GM18507 (cell line): ENCODE measurements around the gene TSSK2.
"Not testable (repeated sequence)": the region's sequence is repeated elsewhere in the genome, so short reads cannot be mapped to it uniquely, and the experiment has no call there.

ENCODE experiments used
- DNase-seq: peaks from one replicate; pipeline ENCODE4 v3.0.0; 2011; ENCODE audit warnings: low read depth; ENCODE audit not compliant: insufficient read length; ENCODE audit errors: extremely low spot score
- FAIRE-seq: peaks from 2 replicates; lab custom pipeline; 2011; peaks lifted over from hg19 to GRCh38; lab: Jason Lieb, UNC

The TSSK2 gene

GRCh38 chr22:19158649-19159048 is 27.5 kb downstream of the TSSK2 start:
- DNase-seq, FAIRE-seq: not testable (repeated sequence)

- no peak for FAIRE-seq
Measured at GRCh38 chr22:19164425-19164824, 33.3 kb downstream of the TSSK2 start.

GRCh38 chr22:19166421-19166820 is 35.3 kb downstream of the TSSK2 start:
- no peak for FAIRE-seq
- DNase-seq = no peak

More at GRCh38 chr22:19164425-19164824, 33.3 kb downstream of the TSSK2 start:
- DNase-seq = no peak

- no peak for DNase-seq
- FAIRE-seq = no peak
Measured at GRCh38 chr22:19167106-19167869, 36.2 kb downstream of the TSSK2 start.

- DNase-seq (no peak), FAIRE-seq (no peak)
Measured at GRCh38 chr22:19168088-19168890, 37.2 kb downstream of the TSSK2 start.

GRCh38 chr22:19169002-19169946 is 38.2 kb downstream of the TSSK2 start:
- FAIRE-seq (no peak), DNase-seq (no peak)

- DNase-seq (no peak), FAIRE-seq (no peak)
Measured at GRCh38 chr22:19169947-19170318, 38.8 kb downstream of the TSSK2 start.

GRCh38 chr22:19172213-19173046 is 41.3 kb downstream of the TSSK2 start:
- FAIRE-seq (no peak), DNase-seq (no peak)

GRCh38 chr22:19173047-19174035 is 42.2 kb downstream of the TSSK2 start:
- DNase-seq (no peak), FAIRE-seq (no peak)

GRCh38 chr22:19174106-19175025 is 43.3 kb downstream of the TSSK2 start:
- FAIRE-seq (no peak), DNase-seq (no peak)

- FAIRE-seq = no peak
- DNase-seq = no peak
Measured at GRCh38 chr22:19175026-19175601, 44.0 kb downstream of the TSSK2 start.

GRCh38 chr22:19175602-19176174 is 44.6 kb downstream of the TSSK2 start:
- DNase-seq (no peak), FAIRE-seq (no peak)

- DNase-seq = no peak
- FAIRE-seq = no peak
Measured at GRCh38 chr22:19176175-19176643, 45.1 kb downstream of the TSSK2 start.

- DNase-seq = no peak
- FAIRE-seq = no peak
Measured at GRCh38 chr22:19176732-19177131, 45.6 kb downstream of the TSSK2 start.

- DNase-seq (no peak), FAIRE-seq (no peak)
Measured at GRCh38 chr22:19177164-19178064, 46.3 kb downstream of the TSSK2 start.
